ENCODE results near the gene EMC8.

DNA sequence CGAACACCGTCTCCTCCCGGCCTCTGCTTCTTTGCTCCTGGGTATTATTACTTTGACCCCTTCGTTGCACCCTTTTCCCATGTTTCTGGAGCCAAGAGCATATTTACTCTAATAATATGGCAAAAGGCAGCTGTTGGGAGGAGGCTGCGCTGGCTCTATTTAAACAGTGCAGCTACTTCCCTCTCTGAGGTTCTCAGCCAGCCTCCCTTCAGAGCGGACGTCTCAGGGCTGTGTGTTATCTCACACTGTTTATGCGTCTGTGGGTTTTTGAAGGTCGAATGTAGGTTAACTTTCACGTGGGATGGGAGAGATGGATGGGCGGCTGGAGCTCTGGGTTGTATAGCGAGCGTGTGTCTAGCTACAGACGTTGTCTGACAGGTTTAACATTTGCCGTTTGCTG lies 45.4 kb upstream of the EMC8 start:
- TF ChIP-seq, protein P1, sequence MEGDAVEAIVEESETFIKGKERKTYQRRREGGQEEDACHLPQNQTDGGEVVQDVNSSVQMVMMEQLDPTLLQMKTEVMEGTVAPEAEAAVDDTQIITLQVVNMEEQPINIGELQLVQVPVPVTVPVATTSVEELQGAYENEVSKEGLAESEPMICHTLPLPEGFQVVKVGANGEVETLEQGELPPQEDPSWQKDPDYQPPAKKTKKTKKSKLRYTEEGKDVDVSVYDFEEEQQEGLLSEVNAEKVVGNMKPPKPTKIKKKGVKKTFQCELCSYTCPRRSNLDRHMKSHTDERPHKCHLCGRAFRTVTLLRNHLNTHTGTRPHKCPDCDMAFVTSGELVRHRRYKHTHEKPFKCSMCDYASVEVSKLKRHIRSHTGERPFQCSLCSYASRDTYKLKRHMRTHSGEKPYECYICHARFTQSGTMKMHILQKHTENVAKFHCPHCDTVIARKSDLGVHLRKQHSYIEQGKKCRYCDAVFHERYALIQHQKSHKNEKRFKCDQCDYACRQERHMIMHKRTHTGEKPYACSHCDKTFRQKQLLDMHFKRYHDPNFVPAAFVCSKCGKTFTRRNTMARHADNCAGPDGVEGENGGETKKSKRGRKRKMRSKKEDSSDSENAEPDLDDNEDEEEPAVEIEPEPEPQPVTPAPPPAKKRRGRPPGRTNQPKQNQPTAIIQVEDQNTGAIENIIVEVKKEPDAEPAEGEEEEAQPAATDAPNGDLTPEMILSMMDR (IDR thresholded peaks at IDR 0.05): no peak
- TF ChIP-seq ZFX (IDR thresholded peaks at IDR 0.05; ENCODE audit: borderline replicate concordance): no peak
